HG03575 (cell line): ENCODE data around the gene DNM3.

ENCODE experiments used
- ATAC-seq: cut with Tn5 transposase; IDR thresholded peaks from one replicate; pipeline ENCODE4 v1.9.1; 2021; ENCODE audit not compliant: unreplicated experiment, insufficient number of reproducible peaks, low FRiP score; ENCODE audit errors: extremely low read depth

The DNM3 gene

DNA sequence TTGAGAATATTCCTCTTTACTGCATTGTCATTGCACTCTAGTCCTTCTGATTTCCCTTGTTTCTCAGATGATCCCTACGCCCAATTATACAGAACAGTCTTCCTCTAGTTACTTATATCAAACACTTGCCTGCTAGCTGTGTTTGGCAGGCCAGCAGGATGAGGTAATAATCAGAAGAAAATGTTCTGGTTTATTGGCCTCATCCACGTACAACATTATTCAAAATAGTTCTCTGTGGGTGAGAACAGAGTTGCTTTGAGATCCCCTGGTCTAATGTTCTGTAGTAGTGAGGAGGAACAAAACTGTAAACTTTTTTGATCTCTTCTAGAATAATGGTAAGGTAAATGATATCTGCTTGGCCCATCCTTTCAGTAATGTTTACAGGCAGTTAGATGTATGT, 556.9 kb downstream of the DNM3 start:
- ATAC-seq: no peak

DNA sequence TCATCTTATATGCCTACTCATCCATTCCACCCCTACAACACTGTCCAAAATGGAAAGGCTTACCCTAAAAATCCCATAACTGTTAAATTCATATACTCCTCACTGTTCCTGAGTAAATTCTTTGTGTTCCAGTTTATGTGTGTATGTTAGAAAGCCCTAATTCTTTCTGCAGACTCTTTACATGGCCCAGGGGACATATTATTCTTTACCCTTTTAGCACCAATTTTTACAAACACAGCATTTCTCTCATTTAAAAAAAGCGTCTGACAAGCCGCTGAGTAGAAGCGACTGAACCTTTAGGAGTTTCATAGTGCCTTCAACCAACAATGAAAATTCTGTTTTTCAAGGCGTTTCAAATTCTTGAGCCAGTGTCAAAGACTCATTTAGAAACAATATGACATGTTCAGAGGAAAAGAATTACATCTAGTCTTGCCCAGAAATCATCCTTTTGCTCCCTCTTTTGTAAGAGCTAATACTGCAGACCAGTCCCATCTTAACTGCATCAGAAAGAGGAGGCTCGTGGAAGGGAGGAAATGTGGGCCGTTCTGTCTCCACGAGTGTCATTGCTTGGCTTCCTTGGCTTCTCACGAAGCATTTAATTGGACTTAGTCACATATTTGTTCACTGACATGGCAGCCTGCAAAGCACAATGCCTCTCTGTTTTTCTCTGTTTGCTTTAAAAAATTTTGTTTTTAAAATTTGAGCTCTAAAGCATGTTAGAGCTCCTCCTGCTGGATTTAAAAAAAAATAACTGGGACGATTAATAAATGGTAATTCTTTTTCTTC, 557.9 kb downstream of the DNM3 start:
- no peak for ATAC-seq

DNA sequence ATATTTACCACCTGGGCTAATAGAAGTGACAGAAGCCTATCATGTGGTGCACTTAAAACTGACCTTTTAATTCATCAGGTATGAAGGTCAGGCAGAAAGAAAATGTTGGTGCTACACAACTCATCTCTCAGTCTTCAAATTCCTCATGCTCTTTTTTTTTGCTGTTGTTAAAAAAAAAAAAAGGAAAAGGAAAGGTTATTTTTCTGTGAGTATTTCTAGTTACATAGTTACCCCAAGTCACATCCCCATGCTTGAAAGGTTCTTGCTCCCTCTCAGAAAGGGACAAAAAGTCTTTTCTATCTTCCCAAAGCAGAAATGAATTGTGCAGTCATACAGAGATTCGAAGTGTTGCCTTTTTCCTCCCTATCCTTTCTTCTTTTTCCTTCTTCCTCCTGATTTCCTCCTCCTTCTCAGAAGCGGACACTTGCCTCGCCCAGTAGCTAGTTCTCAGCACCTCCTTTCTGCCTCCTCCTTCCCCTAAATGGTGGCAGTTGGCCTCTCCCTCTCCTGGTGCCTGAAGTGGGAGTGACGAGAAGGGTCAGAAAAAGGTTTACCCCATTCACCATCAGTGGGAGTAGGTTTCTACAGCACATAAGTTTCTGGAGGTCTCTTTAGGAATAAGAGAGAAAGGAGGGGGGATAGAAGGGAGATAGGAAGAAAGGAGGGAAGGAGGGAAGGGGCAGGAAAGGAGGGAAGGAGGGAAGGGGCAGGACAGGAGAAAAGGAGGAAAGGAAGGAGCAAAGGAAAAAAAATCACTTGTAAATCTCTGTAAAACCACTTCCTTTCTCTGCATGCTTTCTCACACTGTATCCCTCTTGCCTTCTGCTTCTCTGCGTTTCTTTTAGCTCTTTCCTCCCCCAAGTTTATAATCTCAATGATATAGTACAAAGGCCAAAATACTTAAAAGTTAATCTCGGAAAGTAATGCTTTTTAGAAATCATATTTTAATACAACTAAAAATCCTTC, 558.7 kb downstream of the DNM3 start:
- no peak for ATAC-seq

DNA sequence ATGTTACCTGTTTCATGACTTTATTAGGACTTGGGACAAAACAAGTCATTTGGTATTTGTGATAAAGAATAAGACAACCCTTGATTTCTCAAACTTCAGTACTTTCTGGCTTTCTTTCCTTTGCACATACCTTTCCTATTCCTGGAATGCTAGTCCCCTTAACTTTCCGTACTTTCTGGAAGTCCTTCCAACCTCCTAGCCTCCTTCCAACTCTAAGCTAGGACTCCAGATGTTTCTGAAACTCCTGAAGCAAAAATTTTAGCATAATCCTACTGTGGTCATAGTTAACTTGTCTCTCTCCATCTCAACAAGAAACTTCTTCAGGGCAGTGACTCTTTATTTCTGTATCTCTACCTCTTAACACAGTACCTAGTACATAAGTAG, 559.4 kb downstream of the DNM3 start:
- ATAC-seq: no peak

DNA sequence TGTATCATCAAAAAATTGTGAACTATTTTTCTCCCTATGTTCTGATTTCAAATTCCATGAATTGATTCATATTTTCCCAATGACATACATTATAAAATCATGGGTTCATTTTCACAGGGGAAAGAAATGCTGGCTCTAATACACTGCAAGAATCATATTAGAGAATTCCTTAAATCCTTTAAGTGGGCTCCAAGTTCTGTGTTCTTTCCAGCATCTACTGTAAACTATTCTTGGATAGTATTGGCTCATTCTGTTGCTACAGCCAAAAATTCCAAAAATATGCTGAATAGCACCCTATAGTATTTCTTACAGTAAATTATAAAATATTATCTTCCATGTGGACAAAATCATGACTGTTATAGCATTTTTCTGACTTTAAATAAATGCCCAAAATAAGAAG, 560.2 kb downstream of the DNM3 start:
- no peak for ATAC-seq

DNA sequence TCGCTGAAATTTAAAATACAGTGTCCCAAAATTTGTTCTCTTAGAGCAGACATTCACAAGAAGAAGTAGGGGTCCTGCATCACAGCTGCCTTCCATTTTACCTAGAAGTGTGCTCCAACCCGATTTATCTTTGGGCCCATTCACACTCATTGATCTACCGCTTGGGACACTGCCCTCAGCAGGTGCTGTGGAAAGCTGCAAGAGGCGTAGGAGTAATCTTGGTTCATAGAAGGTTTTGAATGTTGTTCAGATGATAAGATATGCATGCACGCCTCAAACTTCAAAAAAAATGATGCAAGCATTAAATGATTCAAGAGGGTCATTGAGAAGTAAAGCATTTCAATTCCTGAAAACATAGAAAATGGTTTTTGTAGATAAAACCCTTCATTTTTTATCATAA, 560.6 kb downstream of the DNM3 start:
- ATAC-seq: no peak

DNA sequence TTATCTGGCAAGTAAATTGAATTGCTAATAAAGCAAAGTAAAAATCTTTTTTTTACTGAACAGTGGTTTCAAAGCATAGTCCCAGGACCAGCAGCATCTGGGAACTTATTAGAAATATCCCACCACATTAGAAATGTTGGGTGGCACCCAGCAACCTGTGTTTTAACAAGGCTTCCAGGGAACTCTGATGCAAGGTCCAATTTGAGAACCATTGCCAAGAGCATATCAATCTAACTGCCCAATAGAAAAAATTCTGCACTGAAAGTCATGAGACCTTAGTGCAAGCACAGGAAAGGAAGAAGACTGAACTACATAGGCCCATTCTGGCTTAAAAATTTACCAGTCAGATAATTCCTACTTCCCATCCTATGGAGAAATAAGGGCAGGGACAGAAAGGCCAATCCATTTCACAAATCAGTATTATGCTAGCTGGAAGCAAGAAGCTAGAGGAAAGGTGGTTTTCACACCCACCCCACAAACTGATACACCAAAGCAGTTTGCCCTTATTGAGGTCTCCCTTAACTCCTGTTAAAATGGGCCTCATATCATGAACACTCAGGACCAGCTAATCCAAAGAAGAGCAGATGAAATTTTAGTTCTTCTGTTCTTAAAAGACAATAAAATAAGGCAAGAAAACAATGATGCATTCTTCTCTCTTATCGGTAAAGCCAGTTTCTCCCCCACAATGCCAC, 561.7 kb downstream of the DNM3 start:
- ATAC-seq: no peak

DNA sequence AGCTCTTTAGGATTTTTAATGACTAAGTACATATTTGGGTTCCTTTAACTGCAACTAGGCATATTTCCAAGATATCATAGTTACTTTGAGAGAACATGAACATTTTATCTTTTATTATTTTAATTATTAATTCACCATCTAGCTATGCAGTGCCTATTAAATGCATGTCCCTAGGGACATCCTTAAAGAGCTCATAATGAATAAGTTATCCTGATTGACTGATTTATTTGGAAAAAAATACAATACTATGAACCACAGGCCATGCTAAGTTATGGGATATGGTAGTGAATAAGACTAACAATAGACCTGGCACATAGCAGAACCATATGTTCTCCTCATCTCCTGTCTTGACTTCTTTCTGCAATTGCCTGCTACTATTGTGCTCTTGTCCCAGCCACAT, 562.8 kb downstream of the DNM3 start:
- no peak for ATAC-seq

DNA sequence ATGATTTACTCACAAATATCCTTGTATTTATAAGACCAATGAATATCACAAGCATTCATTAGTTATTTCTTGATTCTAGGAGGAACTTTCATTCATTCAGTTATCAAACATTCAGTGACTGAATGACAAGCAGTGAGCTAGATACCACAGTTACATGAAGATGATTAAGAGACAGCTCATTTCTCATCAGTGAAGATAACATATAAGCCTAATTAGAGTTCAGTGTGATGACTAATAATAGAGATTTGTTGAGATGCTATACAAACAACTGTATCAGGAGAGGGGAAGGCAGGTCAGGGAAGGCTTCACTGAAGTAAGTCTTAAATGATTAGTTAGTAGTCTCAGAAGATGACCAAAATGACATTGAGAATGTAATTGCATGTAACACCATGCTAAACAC, 564.6 kb downstream of the DNM3 start:
- no peak for ATAC-seq

DNA sequence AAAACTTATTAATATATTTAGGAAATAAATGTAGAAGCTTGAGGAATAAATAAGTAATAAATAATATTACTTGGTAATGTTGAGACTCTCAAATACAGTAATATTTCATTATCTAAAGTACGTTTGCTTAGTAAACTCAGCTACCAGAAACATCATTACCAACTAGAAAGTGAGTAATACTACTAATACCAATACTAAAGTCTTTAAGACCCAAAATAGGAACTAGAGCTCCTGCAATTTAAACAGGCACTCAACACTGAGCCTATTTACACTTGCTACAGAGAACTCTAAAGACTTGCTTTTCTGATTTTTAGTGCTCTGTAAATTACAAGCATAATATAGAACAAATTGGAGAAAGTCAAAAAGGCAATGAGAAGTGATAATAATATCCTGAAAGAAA, 565.7 kb downstream of the DNM3 start:
- ATAC-seq: no peak

DNA sequence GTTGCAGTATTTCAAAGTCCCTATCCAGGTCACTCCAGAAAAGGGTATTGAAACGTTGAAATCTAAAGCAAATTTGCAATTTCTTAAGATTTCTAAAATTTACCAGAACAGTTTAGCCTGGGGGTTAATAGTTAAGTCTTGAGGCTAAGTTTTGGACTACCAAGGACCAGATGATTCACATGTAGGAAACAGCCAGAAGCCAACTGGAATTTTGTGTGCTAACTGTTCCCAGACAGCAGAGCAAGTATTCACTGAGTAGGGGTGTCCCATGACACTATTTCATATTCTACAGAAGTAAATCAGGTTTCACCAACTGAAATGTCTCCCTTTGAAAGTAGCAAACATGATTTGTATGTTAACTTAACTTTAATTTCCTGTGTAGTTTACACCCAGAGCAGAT, 567.7 kb downstream of the DNM3 start:
- no peak for ATAC-seq

DNA sequence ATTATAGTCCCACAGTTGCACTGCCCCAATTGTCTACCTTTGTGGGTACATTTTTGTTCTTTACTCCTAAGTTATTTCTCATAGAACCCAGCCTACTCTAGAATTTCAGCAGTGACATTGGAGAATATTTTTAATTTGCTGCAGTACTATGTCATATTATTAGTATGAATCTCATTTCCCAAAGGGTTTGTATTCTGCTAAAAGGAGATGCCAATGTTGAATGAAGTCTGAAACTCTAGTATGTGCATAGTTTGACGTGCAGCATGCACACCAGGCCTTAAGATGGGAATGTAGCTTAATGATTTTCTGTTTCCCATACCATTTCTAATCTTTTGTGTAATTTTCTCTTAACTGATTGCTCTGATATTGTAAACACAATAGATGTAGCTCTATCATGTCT, 568.7 kb downstream of the DNM3 start:
- ATAC-seq: no peak

DNA sequence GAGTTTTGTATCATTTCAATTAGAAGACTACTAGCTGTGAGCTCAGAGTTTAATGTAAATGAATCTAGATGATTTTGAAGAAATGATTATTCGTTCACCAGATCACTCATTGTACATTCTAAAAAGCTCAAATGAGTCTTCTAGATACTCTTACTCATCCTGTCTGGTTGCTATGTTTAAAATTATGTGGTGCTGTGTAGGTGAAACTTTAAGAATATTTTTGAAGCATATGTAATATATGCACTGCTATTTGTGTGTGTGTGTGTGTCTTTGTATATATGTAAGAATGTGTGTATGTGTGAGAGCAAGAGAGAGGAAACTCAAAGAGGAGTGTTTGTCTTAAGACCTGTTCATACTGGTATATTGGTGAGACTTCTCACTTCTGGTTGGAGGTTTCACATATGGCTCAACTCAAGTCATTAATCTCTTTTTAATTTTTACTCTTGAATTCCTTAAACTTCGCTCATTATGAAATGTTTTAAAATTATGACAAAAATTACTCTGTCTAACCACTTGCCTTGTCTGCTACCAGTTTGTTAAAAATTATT, 570.6 kb downstream of the DNM3 start:
- ATAC-seq: no peak

DNA sequence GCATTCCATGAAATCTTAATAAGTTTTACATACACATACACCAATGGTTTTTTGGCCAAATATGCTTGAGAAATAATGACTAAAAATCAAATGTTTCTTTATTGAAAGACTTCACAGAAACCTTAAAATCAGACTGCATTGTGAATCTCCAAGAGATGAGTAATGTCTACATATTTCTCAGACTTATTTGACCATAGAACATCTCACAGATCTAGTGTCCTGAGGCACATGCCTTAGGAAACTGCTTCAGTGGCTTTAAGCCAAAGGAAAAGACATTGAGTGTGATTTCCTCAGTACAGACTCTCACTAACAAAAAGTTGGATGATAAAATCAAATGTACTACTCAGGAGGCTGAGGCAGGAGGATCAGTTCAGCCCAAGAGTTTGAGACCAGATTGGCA, 573.0 kb downstream of the DNM3 start:
- no peak for ATAC-seq

DNA sequence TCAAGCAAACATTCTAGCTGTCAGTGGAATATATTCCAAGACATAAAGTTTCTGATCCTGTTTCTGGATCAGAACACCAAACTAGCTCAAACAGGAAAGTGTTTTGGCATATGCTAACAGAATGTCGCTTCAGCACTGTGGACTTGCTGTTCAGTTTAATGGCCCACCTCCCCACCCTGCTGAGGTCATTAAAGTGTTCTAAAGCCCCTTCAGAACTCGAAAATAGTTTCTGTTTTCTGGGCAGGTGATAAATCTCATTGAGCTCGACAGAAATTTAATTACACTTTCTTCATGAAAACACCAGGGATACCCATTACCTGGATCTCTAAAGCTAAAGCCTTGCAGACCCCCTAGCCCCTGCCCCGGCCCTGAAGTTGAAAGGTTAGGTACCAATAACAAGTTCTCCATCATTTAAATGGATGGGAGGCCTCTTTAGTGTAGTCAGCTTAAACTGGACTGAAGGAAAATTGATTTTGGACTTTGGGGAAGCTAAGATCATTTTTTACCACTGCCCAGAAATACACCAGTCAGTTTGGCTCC, 575.3 kb downstream of the DNM3 start:
- ATAC-seq: no peak

DNA sequence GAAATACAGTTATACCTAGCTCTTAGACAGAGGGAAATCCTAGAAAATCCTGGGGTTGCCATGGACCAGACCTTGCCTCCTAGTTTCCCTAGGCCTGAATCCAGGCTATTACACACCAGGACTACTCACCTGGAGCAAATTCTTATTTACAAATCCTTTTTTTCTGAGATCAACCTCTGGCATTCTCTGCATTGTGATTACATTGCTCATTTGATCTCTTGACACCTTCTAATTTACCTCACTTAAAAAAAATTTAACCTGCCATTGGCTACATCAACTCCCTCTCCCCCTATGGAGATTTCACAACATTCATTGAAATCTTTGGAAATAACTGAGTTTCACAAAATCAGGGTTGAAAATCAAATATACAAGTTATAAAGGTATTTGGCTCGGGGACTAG, 576.3 kb downstream of the DNM3 start:
- no peak for ATAC-seq

DNA sequence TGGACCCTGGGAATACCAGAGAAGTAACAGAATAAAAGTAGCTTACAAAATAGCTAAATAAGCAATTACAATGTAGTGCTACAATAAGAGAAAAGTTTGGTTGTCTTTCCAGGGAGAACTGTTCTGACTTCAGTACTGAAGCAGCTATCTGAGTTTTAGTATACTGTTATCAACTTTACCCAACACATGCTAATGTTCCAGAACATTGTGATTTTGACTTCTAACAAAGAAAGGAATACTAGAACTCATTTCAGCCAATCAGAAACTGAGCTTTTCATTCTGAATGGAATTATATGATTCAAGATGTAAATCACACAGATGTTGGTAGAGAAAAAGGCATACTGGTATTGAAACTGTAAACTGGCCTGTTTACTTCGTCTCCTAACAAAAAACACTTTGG, 579.1 kb downstream of the DNM3 start, which contains the start of gene C1orf105:
Gene C1orf105, plus strand, starts transcription at position 301 of the 400 bp plus-strand sequence. CDS start 201 bp downstream, outside the sequence.
- ATAC-seq: no peak

DNA sequence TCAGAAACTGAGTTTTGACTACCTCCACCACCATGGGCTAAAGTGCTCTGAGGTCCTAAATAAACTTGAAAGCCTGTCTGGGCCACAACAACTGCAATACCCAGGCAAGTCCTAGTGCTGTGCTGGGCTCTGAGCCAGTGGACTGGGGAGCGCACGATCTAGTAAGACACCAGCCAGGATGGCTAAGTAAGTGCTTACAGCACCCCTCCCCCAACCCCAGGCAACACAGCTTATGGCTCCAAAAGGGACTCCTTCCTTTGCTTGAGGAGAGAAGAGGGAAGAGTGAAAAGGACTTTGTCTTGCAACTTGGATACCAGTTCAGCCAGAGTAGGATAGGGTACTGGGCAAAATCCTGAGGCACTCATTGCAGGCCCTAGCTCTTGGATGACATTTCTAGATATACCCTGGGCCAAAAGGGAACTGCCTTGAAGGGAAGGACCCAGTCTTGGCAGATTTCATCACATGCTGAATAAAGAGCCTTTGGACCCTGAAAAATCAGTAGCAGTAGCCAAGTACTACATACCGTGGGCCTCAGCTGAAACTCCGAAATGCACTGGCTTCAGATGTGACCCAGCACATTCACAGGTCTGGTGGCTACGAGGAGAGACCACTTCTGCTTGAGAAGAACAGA, 580.8 kb downstream of the DNM3 start:
- ATAC-seq: no peak

DNA sequence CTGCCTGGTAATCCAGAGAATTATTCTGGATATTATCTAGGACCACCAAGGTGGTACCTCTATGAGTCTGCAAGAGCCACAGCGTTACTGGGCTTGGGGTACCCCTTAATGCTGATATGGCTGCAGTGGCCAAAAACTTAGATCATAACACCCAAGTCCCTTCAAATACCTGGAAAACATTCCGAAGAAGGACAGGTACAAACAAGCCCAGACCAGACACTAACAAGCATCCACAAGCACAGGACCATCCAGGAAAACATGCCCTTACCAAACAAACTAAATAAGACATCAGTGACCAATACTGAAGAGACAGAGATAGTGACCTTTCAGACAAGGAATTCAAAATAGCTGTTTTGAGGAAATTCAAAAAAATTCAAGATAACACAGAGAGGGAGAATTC, 582.0 kb downstream of the DNM3 start:
- no peak for ATAC-seq
